RPMI8226 (cell line): ENCODE measurements around the gene SHROOM2.

Experiments
- DNase-seq: peaks from one replicate; pipeline ENCODE4 v3.0.0-alpha.2; 2015

The SHROOM2 gene

DNA sequence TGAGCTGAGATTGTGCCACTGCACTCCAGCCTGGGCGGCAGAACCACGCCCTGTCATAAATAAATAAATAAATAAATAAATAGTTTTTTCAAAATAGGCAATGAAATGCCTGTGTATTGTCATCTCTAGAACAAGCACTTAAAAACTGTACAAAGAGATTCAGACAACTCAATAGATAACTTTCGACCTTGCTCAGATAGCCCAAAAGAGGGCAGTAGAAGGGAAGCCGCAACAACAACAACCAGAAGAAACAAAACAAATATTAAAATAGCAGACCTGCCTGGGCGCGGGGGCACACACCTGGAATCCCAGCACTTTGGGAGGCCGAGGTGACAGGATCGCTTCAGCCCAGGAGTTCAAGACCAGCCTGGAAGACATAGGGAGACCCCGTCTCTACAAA, 171.5 kb downstream of the SHROOM2 start:
- DNase-seq, result no peak

DNA sequence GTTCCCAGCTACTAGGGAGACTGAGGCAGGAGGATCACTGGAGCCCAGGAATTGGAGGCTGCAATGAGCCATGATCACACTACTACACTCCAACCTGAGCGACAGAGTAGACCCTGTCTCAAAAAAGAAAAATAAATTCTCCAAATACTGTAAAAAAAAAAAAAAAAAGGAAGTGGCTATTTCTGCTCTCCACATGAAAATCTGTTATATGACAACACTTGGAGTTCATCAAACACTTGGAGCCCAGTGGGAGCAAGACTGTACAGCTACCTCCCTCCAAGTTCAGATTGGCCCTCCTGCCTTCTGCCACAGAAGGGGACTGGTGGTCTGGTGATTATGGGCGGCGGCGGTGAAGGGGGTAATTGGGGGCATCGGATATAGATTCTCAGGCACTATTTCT, 172.0 kb downstream of the SHROOM2 start:
- DNase-seq, result no peak

DNA sequence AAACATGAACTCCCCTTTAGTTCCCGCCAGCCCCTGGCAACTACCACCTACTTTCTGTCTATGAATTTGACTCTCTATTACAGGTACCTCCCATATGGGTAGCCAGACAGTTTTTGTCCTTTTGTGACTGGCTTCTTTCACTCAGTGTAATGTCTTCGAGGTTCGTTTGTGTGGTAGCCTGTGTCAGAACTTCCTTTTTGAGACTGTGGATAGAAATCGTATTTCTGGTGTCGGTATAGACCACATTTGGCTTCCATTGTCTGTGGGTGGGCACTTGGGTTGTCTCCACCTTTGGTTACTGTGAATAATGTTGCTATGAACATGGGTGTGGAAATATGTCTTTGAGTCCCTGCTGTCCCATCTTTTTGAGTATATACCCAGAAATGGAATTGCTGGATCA, 175.5 kb downstream of the SHROOM2 start:
- no peak for DNase-seq

DNA sequence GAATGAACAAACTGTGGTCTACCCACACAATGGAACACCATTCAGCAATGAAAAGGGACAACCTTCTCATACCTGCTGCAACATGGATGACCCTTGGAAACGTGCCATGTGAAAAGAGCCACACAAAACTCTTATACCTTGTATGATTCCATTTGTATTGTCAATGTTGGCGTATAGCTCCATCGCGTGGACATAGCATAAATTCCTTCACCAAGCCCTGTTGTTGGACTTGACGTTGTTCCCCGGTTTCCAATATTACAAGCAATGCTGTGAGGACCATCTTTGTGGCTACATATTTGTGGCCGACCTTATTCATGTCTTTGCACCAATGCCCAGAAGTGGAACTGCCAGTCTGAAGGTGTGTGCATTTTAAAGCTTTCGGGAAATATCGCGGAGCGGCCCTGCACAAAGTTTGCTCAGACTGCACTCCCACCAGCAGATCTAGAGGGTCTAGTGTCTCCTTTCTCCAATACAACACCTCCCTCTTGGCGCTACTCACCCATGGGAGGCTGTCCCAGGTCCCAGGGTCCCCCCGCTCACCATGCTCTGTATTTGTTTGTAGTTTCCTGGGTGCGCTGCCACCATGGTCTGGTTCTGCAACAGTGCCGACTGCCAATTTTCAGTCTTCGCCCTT, 180.7 kb downstream of the SHROOM2 start, which contains the start of gene CLDN34:
TSS of gene CLDN34 (plus strand) at position 584 of the 634 bp plus-strand sequence. CDS start at position 584, 0 bp downstream.
- no peak for DNase-seq

DNA sequence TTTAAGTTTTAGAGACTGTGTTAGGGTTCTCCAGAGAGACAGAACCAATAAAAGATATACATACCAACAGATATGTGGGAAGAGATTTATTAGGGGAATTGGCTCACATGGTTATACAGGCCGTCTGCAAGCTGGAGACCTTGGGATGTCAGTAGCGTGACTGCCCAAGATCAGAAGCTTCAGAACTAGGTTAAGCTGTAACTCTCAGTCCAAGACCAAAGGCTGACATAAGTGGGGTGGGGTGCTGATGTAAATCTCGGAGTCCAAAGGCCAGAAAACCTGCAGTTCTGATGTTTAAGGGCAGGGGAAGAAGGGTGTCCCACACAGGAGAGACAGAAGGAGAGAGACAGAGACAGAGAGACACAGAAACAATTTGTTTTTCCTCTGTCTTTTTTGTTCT, 191.4 kb downstream of the SHROOM2 start:
- no peak for DNase-seq

DNA sequence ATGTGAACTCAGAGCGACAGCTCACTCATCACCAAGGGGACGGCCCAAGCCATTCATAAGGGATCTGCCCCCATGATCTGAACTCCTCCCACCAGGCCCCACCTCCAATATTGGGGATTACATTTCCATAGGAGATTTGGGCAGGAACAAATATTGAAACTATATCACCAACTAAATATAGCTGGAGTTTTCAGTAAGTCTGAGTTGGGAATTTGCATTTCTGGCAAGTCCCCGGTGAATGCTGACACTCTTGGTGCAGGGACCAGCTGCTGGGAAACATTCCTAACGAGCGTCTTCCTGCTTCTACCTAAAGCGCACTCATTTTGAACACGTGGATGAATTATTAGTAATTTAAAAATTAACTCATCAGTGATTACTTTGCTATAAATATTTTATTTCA, 194.2 kb downstream of the SHROOM2 start:
- DNase-seq, result no peak

DNA sequence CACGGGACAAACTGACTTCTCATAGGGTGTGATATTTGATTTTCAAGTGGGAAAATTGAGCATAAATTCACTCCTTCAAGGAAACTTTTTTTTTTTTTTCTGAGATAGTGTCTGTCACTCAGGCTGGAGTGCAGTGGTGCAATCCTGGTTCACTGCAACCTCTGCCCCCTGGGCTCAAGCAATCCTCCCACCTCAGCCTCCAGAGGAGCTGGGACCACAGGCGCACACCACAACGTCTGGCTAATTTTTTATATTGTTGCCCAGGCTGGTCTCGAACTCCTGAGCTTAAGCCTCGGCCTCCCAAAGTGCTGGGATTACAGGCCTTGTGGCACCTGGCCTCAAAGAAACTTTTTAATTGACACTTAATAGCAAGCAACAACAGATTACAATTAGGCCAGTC, 194.7 kb downstream of the SHROOM2 start:
- DNase-seq, result no peak

DNA sequence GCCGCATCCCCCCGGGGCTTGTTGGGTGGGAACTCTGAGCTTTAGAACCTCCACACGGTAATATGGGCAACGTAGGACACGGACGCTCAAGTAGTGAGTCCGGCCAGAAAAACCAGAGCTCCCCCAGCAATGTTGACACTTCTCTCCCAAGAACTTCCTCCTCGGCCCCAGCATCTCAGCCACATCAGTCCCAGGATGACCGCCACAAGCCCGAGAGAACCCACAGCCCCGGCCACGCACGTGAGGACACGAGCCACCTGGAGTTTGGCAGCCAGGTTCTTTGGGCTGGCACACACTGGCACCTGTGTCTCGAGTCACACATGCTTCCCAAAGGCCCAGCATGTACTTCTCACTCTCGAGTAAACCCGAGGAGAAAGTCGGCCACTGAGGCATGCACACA, 197.2 kb downstream of the SHROOM2 start:
- no peak for DNase-seq

DNA sequence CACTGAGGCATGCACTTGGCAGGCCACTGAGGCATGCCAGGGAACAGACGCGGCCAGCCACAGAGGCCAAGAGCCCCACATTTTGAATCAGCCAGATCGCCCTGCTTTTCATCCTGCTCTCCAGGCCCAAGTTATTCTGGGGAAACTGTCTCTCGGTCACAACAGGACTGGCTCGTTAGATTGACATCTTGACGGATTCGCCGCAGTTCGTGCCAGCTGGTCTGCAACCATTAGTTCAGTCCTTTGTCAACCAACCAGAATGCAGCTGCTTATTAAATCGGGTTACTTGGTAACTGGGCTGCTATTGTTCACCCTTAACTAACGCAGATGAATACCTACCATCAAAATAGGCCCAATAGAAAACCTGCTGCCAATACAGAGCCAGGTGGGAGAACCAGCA, 197.6 kb downstream of the SHROOM2 start:
- no peak for DNase-seq

DNA sequence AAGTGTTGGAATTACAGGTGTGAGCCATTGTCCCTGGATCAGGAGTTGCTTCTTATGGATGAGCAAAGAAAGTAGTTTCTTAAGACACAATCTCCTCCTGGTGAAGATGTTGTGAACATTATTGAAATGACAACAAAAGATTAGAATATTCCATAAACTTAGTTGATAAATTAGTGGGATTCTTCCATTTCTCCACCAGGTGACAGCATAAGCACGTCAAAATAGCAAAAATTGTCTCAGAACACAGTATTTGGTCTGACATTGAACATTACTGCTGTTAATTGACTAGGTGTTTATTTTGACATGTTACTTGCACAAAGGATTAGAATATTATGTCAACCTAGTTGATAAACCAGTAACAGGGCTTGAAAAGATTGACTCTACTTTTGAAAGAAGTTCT, 202.5 kb downstream of the SHROOM2 start:
- no peak for DNase-seq

DNA sequence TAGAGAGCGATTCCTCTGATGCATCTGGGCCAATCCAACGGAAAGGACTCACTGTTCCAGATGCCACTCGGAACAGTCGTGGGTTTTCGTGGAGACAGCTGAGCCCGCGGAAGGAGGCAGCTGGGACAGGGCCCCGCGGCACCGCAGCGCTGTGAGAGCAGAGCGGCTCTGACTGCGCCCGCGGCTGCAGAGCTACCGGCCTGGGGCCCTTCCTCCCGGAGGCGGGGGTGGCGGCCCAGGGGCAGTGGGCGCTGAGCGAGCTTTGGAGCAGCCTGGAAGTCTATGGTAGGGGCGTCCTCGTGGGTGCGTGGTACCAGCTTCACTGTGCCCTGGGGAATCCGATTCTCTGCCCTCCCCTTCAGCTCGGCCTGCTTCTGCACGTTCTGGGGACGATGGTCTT, 205.8 kb downstream of the SHROOM2 start:
- DNase-seq, result no peak

DNA sequence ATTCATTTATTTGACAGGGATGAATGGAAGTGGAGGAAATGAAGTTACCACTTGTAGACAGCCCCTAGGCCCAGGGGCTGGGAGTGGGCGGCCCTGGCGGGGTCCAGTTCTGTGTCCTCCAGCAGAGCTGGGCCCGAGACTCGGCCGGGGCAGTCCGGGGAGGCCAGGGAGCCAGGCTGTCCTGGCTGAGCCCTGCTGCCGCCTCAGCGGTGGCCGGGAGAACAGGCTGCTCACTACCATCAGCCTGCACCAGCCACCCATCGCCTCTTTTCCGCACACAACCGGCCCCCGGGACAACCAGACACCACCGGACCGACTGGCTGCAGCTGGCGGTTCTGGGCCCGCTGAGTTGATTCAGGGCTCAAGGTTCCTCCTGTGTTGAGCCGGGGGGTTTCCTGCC, 206.5 kb downstream of the SHROOM2 start:
- DNase-seq, result no peak

DNA sequence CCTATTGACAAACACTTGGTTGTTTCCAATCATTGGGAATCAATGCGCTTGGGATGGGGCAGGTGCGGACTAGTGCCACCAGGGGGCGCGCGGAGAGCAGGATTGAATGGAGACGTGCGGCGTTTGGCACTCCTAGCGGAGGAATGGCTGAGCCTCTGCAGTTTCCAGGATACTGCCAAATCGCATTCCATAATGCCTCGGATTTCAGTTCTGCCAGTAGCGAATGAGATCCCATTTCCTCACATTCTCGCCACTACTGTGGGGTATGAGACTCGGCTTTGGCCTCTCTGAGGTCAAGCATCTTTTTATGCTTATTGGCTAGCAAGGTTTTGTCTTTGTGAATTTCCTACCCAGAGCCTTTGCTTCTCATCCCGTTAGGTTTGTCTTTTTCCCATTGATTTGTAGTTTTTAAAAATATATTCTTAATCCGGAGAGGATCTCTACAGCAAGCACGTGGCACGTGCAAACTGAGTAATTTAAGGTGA, 209.7 kb downstream of the SHROOM2 start:
- DNase-seq, result peak; percentile 72

DNA sequence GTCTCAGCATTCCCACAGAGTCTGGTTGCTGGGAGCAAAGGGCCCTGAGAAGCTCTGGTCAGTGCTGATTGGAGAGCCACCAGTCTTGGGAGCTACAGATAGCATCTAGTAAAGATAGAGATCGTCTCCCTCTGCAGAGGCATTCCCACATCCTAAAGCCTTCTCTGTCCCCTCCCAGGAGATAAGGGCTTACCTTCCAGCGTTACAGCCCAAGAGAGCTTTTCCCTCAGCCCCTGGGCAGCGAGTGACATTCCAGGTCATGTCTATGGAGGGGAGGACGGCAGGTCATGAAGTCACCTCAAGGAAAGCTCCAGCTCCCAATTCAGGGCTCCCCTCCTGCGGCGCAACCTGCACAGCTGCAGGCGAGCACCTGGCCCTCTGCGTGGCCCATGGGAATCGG, 210.8 kb downstream of the SHROOM2 start:
- no peak for DNase-seq

DNA sequence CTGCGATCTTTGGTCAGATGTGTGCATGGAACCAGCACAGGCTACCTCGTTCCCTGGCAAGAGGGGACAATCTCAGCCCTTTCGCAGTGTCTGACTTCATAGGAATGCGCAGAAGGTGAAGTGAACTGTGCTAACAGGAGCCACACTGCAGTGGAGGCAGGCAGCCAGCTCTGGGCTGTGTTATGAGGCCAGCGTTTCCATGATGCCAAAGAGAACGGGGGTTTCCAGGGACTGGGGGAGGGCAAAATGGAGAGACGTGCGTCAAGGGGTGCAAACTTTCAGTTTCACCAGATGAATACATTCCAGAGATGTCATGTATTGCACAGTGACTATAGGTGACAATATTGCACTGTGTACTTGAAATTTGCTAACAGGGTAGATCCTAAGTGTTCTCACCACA, 211.3 kb downstream of the SHROOM2 start:
- peak; percentile 11 for DNase-seq
